NCI-H1417 (cell line): ENCODE measurements around the gene EMILIN2.

Source experiments
- DNase-seq, 3 experiments: peaks; one replicate each; lab custom pipeline; 2025; lab: John Stamatoyannopoulos, UW

The EMILIN2 gene

GRCh38 chr18:2878656-2879330, 32.0 kb downstream of the EMILIN2 start:
- DNase-seq: no peak

- DNase-seq: no peak
Measured at GRCh38 chr18:2879889-2880288, 33.1 kb downstream of the EMILIN2 start.

- no peak for DNase-seq
Measured at GRCh38 chr18:2880473-2880872, 33.7 kb downstream of the EMILIN2 start.

- DNase-seq: peak in 1 of 3 experiments; percentile 28
Measured at GRCh38 chr18:2881088-2881839, 34.5 kb downstream of the EMILIN2 start.

GRCh38 chr18:2881840-2882195, 35.0 kb downstream of the EMILIN2 start:
- DNase-seq: no peak

GRCh38 chr18:2882201-2882600, 35.4 kb downstream of the EMILIN2 start:
- DNase-seq: no peak

GRCh38 chr18:2883076-2883735, 36.4 kb downstream of the EMILIN2 start:
- DNase-seq: peak in 1 of 3 experiments; percentile 11

- no peak for DNase-seq
Measured at GRCh38 chr18:2884706-2885285, 38.0 kb downstream of the EMILIN2 start.

GRCh38 chr18:2887470-2887869, 40.7 kb downstream of the EMILIN2 start:
- no peak for DNase-seq

- peak in 1 of 3 experiments; percentile 36 for DNase-seq
Measured at GRCh38 chr18:2889761-2890192, 43.0 kb downstream of the EMILIN2 start.

GRCh38 chr18:2890606-2891005, 43.8 kb downstream of the EMILIN2 start:
- no peak for DNase-seq

GRCh38 chr18:2891526-2892431, 45.0 kb downstream of the EMILIN2 start:
- DNase-seq: no peak

- no peak for DNase-seq
Measured at GRCh38 chr18:2893056-2893455, 46.2 kb downstream of the EMILIN2 start.

GRCh38 chr18:2893676-2894075, 46.9 kb downstream of the EMILIN2 start:
- no peak for DNase-seq

- no peak for DNase-seq
Measured at GRCh38 chr18:2894131-2894840, 47.5 kb downstream of the EMILIN2 start.

GRCh38 chr18:2894841-2895370, 48.1 kb downstream of the EMILIN2 start:
- DNase-seq: no peak

GRCh38 chr18:2895391-2895790, 48.6 kb downstream of the EMILIN2 start:
- DNase-seq: no peak

- no peak for DNase-seq
Measured at GRCh38 chr18:2896990-2897389, 50.2 kb downstream of the EMILIN2 start.

GRCh38 chr18:2897448-2898185, 50.8 kb downstream of the EMILIN2 start:
- DNase-seq: no peak

GRCh38 chr18:2898186-2898640, 51.4 kb downstream of the EMILIN2 start:
- no peak for DNase-seq
